Measurements from ENCODE around the gene ZFYVE21. TPM values are rescaled to one million over a fixed set of nuclear protein-coding genes. Genes with fewer than 3 reads are reported as not detected.

ZFYVE21 gene
- total RNA-seq, 2 donors from 2014 or later = 97.1 to 159 TPM

- peak; percentile 18 for TF ChIP-seq CTCF (IDR thresholded peaks at IDR 0.05)
- H3K36me3 ChIP-seq = no peaks in the 10 kb centered on the region
These were observed 34.2 kb downstream of the ZFYVE21 start for GRCh38 chr14:103749860-103750259.

GRCh38 chr14:103753774-103754173, 38.2 kb downstream of the ZFYVE21 start:
- no peaks in the 10 kb centered on the region for H3K9me3 ChIP-seq
- H3K27ac ChIP-seq = no peak overlapping the region
- no peaks in the 10 kb centered on the region for H3K27me3 ChIP-seq (replicated peaks; ENCODE audit: insufficient read depth)
- TF ChIP-seq CTCF (IDR thresholded peaks at IDR 0.05) = no peak
- no peaks in the 10 kb centered on the region for H3K36me3 ChIP-seq
- ATAC-seq (ENCODE audit: insufficient number of reproducible peaks, low FRiP score, low read depth) = no peak
- no peak overlapping the region for H3K4me3 ChIP-seq
- no peaks in the 10 kb centered on the region for H3K4me1 ChIP-seq (ENCODE audit: control insufficient read depth in 1 of 2, low read depth in 2 of 2)
- DNase-seq (ENCODE audit: low spot score) = no peak

More at GRCh38 chr14:103749860-103750259, 34.2 kb downstream of the ZFYVE21 start:
- H3K9me3 ChIP-seq = no peaks in the 10 kb centered on the region
- DNase-seq (ENCODE audit: low spot score) = no peak
- H3K27ac ChIP-seq = no peak overlapping the region
- H3K4me3 ChIP-seq = no peak overlapping the region
- no peaks in the 10 kb centered on the region for H3K4me1 ChIP-seq (ENCODE audit: control insufficient read depth in 1 of 2, low read depth in 2 of 2)
- H3K27me3 ChIP-seq (replicated peaks; ENCODE audit: insufficient read depth) = no peaks in the 10 kb centered on the region
- ATAC-seq (ENCODE audit: insufficient number of reproducible peaks, low FRiP score, low read depth) = no peak

GRCh38 chr14:103755060-103755459, 39.5 kb downstream of the ZFYVE21 start:
- Histone ChIP-seq H3K4me1 (ENCODE audit: control insufficient read depth in 1 of 2, low read depth in 2 of 2) (no peaks in the 10 kb centered on the region), H3K4me3 (no peak overlapping the region), H3K27ac (no peak overlapping the region), H3K27me3 (replicated peaks; ENCODE audit: insufficient read depth) (no peaks in the 10 kb centered on the region), H3K9me3 (no peaks in the 10 kb centered on the region), H3K36me3 (no peaks in the 10 kb centered on the region)
- no peak for TF ChIP-seq CTCF (IDR thresholded peaks at IDR 0.05)
- DNase-seq (ENCODE audit: low spot score) (no peak), ATAC-seq (ENCODE audit: insufficient number of reproducible peaks, low FRiP score, low read depth) (no peak)

GRCh38 chr14:103758059-103758776, 42.6 kb downstream of the ZFYVE21 start:
- H3K36me3 ChIP-seq = no peaks in the 10 kb centered on the region
- H3K27me3 ChIP-seq (replicated peaks; ENCODE audit: insufficient read depth) = no peaks in the 10 kb centered on the region
- H3K9me3 ChIP-seq = no peaks in the 10 kb centered on the region
- ATAC-seq (ENCODE audit: insufficient number of reproducible peaks, low FRiP score, low read depth) (no peak), DNase-seq (ENCODE audit: low spot score) (no peak)
- no peak overlapping the region for H3K27ac ChIP-seq
- no peak for TF ChIP-seq CTCF (IDR thresholded peaks at IDR 0.05)
- H3K4me3 ChIP-seq = no peak overlapping the region
- no peaks in the 10 kb centered on the region for H3K4me1 ChIP-seq (ENCODE audit: control insufficient read depth in 1 of 2, low read depth in 2 of 2)

GRCh38 chr14:103762036-103762435, 46.4 kb downstream of the ZFYVE21 start:
- H3K36me3 ChIP-seq = no peaks in the 10 kb centered on the region
- H3K9me3 ChIP-seq = no peaks in the 10 kb centered on the region
- DNase-seq (ENCODE audit: low spot score) (no peak), ATAC-seq (ENCODE audit: insufficient number of reproducible peaks, low FRiP score, low read depth) (no peak)
- no peak overlapping the region for H3K4me3 ChIP-seq
- no peaks in the 10 kb centered on the region for H3K4me1 ChIP-seq (ENCODE audit: control insufficient read depth in 1 of 2, low read depth in 2 of 2)
- H3K27ac ChIP-seq = no peak overlapping the region
- TF ChIP-seq CTCF (IDR thresholded peaks at IDR 0.05) = no peak
- H3K27me3 ChIP-seq (replicated peaks; ENCODE audit: insufficient read depth) = no peaks in the 10 kb centered on the region

Measured in thoracic aorta (tissue), 2 donors.